PC-9 (cell line): ENCODE measurements around the gene ARHGAP24. TPM values are rescaled to one million over a fixed set of nuclear protein-coding genes. Genes with fewer than 3 reads are reported as not detected.

Experiments
- BruUV-seq: library from RNA; stranded (reverse); fragments of 400-500 nt; replicated peaks from 2 replicates; lab custom pipeline; 2021; lab: Mats Ljungman, UMichigan
- CTCF ChIA-PET: fragments of 300-600 bp; sonication (Branson Sonifier 250); formaldehyde crosslinking; loops from one replicate; lab custom pipeline; 2022; ENCODE audit warnings: antibody characterized with exemption; lab: Charles Lee
- POLR2A ChIA-PET: fragments of 300-600 bp; sonication (Branson Sonifier 250); formaldehyde crosslinking; loops from one replicate; lab custom pipeline; 2022; ENCODE audit warnings: antibody characterized with exemption; ENCODE audit not compliant: unreplicated experiment; lab: Charles Lee
- DNase-seq, 2 experiments: peaks; one replicate each; pipeline versions ENCODE4 v3.0.0 to v3.0.0-alpha.2; 2015 to 2022; ENCODE audit warnings: mixed read lengths in 1 of 2
- H2AFZ ChIP-seq: fragments of 200-600 bp; sonication (generic); 2 replicates; pipeline ENCODE4 v1.8.1; 2017; ENCODE audit warnings: antibody characterized with exemption
- H3F3A ChIP-seq: fragments of 200-600 bp; sonication (generic); 2 replicates; pipeline ENCODE4 v1.8.1; 2017; ENCODE audit warnings: antibody characterized with exemption, mild to moderate bottlenecking, low read depth; ENCODE audit not compliant: insufficient read depth
- H3K27ac ChIP-seq: fragments of 200-600 bp; sonication (generic); 2 replicates; pipeline ENCODE4 v1.6.1; 2016; ENCODE audit warnings: mixed run types
- H3K27me3 ChIP-seq: fragments of 200-600 bp; sonication (generic); 2 replicates; pipeline ENCODE4 v1.6.1; 2016; ENCODE audit warnings: low read depth, mixed run types; ENCODE audit not compliant: insufficient read depth
- H3K36me3 ChIP-seq: fragments of 200-600 bp; sonication (generic); 2 replicates; pipeline ENCODE4 v1.6.1; 2016; ENCODE audit warnings: low read depth, mixed run types
- H3K4me1 ChIP-seq: fragments of 200-600 bp; sonication (generic); replicated peaks from 2 replicates; pipeline ENCODE4 v1.6.1; 2016; ENCODE audit warnings: mixed run types; ENCODE audit not compliant: insufficient read depth
- H3K4me2 ChIP-seq: fragments of 200-600 bp; sonication (generic); 2 replicates; pipeline ENCODE4 v1.6.1; 2017; ENCODE audit warnings: mixed run types
- H3K4me3 ChIP-seq: fragments of 200-600 bp; sonication (generic); 2 replicates; pipeline ENCODE4 v1.6.1; 2016; ENCODE audit warnings: mixed run types
- H3K79me2 ChIP-seq: fragments of 200-600 bp; sonication (generic); 2 replicates; pipeline ENCODE4 v1.6.1; 2017; ENCODE audit warnings: low read depth, mixed run types
- H3K9me2 ChIP-seq: fragments of 200-600 bp; sonication (generic); 2 replicates; pipeline ENCODE4 v1.8.1; 2017; ENCODE audit warnings: mild to moderate bottlenecking; ENCODE audit not compliant: insufficient read depth
- H3K9me3 ChIP-seq: fragments of 200-600 bp; sonication (generic); 2 replicates; pipeline ENCODE4 v1.8.1; 2016; ENCODE audit warnings: low read depth; ENCODE audit not compliant: insufficient read depth
- H4K20me1 ChIP-seq: fragments of 200-600 bp; sonication (generic); 2 replicates; pipeline ENCODE4 v1.8.1; 2017; ENCODE audit not compliant: insufficient read depth
- CTCF ChIP-seq: fragments of 200-600 bp; sonication (generic); conservative IDR thresholded peaks from 2 replicates; pipeline ENCODE4 v1.6.1; 2017; ENCODE audit warnings: mixed run types, antibody characterized with exemption, mild to moderate bottlenecking, moderate library complexity
- EZH2 ChIP-seq: fragments of 200-600 bp; sonication (generic); IDR thresholded peaks from 2 replicates; pipeline ENCODE4 v1.8.0; 2017; ENCODE audit warnings: antibody characterized with exemption, low read depth
- intact Hi-C: fragments of 100-400 bp; cut with micrococcal nuclease; formaldehyde crosslinking; loops from one replicate; pipeline ENCODE4 v1.10.0; 2022; ENCODE audit not compliant: unreplicated experiment
- total RNA-seq: library from RNA; stranded (reverse); gene quantifications from 2 replicates; pipeline ENCODE4 v1.2.3, GENCODE V29; 2021

Gene ARHGAP24
- total RNA-seq, 1 experiment from 2014 or later, result 2.2 TPM

GRCh38 chr4:85448906-85449890 is 25.8 kb upstream of the ARHGAP24 start:
- ChIA-PET CTCF (no interaction called here), POLR2A (no interaction called here)
- H2AFZ ChIP-seq, result no peak overlapping the region
- no peak overlapping the region for H3K27ac ChIP-seq
- H3K36me3 ChIP-seq, result no peaks in the 10 kb centered on the region
- no TSS peak for BruUV-seq
- H3K9me3 ChIP-seq, result no peaks in the 10 kb centered on the region
- intact Hi-C loops, result no loop called here
- DNase-seq, result no peak
- H3K4me3 ChIP-seq, result no peak overlapping the region
- H3K4me1 ChIP-seq, result no peaks in the 10 kb centered on the region
- TF ChIP-seq CTCF (no peak), EZH2 (no peak)
- H3K27me3 ChIP-seq, result no peaks in the 10 kb centered on the region
- no peaks in the 10 kb centered on the region for H4K20me1 ChIP-seq
- H3K9me2 ChIP-seq, result no peaks in the 10 kb centered on the region
- no peaks in the 10 kb centered on the region for H3F3A ChIP-seq
- H3K4me2 ChIP-seq, result no peak overlapping the region
- H3K79me2 ChIP-seq, result no peaks in the 10 kb centered on the region

GRCh38 chr4:85452058-85452731 is 22.8 kb upstream of the ARHGAP24 start:
- no peak overlapping the region for H3K4me2 ChIP-seq
- no peaks in the 10 kb centered on the region for H3K36me3 ChIP-seq
- ChIA-PET CTCF (no interaction called here), POLR2A (no interaction called here)
- no peak overlapping the region for H2AFZ ChIP-seq
- TF ChIP-seq EZH2 (no peak), CTCF (no peak)
- no TSS peak for BruUV-seq
- no peaks in the 10 kb centered on the region for H3F3A ChIP-seq
- no peaks in the 10 kb centered on the region for H3K9me2 ChIP-seq
- no peaks in the 10 kb centered on the region for H3K9me3 ChIP-seq
- H3K4me3 ChIP-seq, result no peak overlapping the region
- H3K27ac ChIP-seq, result no peak overlapping the region
- no peak for DNase-seq
- no peaks in the 10 kb centered on the region for H3K79me2 ChIP-seq
- intact Hi-C loops, result no loop called here
- no peaks in the 10 kb centered on the region for H3K27me3 ChIP-seq
- H4K20me1 ChIP-seq, result no peaks in the 10 kb centered on the region
- H3K4me1 ChIP-seq, result no peaks in the 10 kb centered on the region

- Histone ChIP-seq H3K79me2 (no peaks in the 10 kb centered on the region), H3K27me3 (no peaks in the 10 kb centered on the region), H3K4me1 (no peaks in the 10 kb centered on the region), H3K4me3 (no peak overlapping the region), H3K36me3 (no peaks in the 10 kb centered on the region), H3F3A (no peaks in the 10 kb centered on the region), H3K9me3 (no peaks in the 10 kb centered on the region), H4K20me1 (no peaks in the 10 kb centered on the region), H2AFZ (no peak overlapping the region), H3K9me2 (no peaks in the 10 kb centered on the region), H3K4me2 (no peak overlapping the region), H3K27ac (no peak overlapping the region)
- ChIA-PET CTCF (no interaction called here), POLR2A (no interaction called here)
- TF ChIP-seq EZH2 (no peak), CTCF (no peak)
- intact Hi-C loops, result no loop called here
- no TSS peak for BruUV-seq
- DNase-seq, result no peak
Measured at GRCh38 chr4:85455942-85456341, 19.0 kb upstream of the ARHGAP24 start.
